Erythroblast (primary cell): ENCODE measurements around the gene SNX11.

Experiments used
- GATA1 ChIP-seq: IDR thresholded peaks from 2 replicates; pipeline ENCODE4 v1.6.1; 2011; ENCODE audit warnings: low read depth, mild to moderate bottlenecking, control low read depth, low read length, moderate library complexity
- POLR2A ChIP-seq: IDR thresholded peaks from 2 replicates; pipeline ENCODE4 v1.6.1; 2011; ENCODE audit warnings: mild to moderate bottlenecking, low read length

GRCh38 chr17:48161127-48161905, 53.8 kb downstream of the SNX11 start:
- TF ChIP-seq POLR2A (no peak), GATA1 (no peak)
